Ureter (tissue), 1 donor: Measurements from ENCODE around the gene SLC39A11. TPM values are rescaled to one million over a fixed set of nuclear protein-coding genes. Genes with fewer than 3 reads are reported as not detected.
"Not testable (repeated sequence)": the region's sequence is repeated elsewhere in the genome, so short reads cannot be mapped to it uniquely, and the experiment has no call there.

Experiments used
- DNase-seq: peaks from one replicate; pipeline ENCODE4 v3.0.0-alpha.2; 2020; ENCODE audit warnings: low spot score
- total RNA-seq: library from RNA; stranded (reverse); gene quantifications from one replicate; pipeline ENCODE4 v1.2.4, GENCODE V29; 2023
- donor health status: DM: yes; HTN: yes; CAD: no.

The SLC39A11 gene
- total RNA-seq, 1 donor from 2014 or later: 60.3 TPM

- DNase-seq: no peak
Observed at GRCh38 chr17:72832306-72832705, 260.2 kb downstream of the SLC39A11 start.

GRCh38 chr17:72829883-72830282 is 262.6 kb downstream of the SLC39A11 start:
- DNase-seq: no peak

- no peak for DNase-seq
Observed at GRCh38 chr17:72826602-72827001, 265.9 kb downstream of the SLC39A11 start.

- not testable (repeated sequence) for DNase-seq
Observed at GRCh38 chr17:72826059-72826458, 266.4 kb downstream of the SLC39A11 start.

GRCh38 chr17:72825218-72825617 is 267.3 kb downstream of the SLC39A11 start:
- DNase-seq: no peak

GRCh38 chr17:72824267-72824666 is 268.2 kb downstream of the SLC39A11 start:
- DNase-seq: not testable (repeated sequence)

- no peak for DNase-seq
Observed at GRCh38 chr17:72822358-72823023, 270.0 kb downstream of the SLC39A11 start.

GRCh38 chr17:72816406-72816805 is 276.1 kb downstream of the SLC39A11 start:
- no peak for DNase-seq

GRCh38 chr17:72813481-72813880 is 279.0 kb downstream of the SLC39A11 start:
- DNase-seq: no peak

- no peak for DNase-seq
Observed at GRCh38 chr17:72812823-72813222, 279.7 kb downstream of the SLC39A11 start.

GRCh38 chr17:72811976-72812687 is 280.4 kb downstream of the SLC39A11 start:
- no peak for DNase-seq

- DNase-seq: no peak
Observed at GRCh38 chr17:72810991-72811508, 281.4 kb downstream of the SLC39A11 start.

- no peak for DNase-seq
Observed at GRCh38 chr17:72806011-72806410, 286.5 kb downstream of the SLC39A11 start.

GRCh38 chr17:72804949-72805707 is 287.4 kb downstream of the SLC39A11 start:
- no peak for DNase-seq

- DNase-seq: no peak
Observed at GRCh38 chr17:72802726-72803125, 289.8 kb downstream of the SLC39A11 start.

GRCh38 chr17:72797142-72797541 is 295.3 kb downstream of the SLC39A11 start:
- no peak for DNase-seq

GRCh38 chr17:72795941-72796340 is 296.5 kb downstream of the SLC39A11 start:
- DNase-seq: no peak

- no peak for DNase-seq
Observed at GRCh38 chr17:72794152-72794551, 298.3 kb downstream of the SLC39A11 start.

- DNase-seq: no peak
Observed at GRCh38 chr17:72792771-72793170, 299.7 kb downstream of the SLC39A11 start.

GRCh38 chr17:72790190-72790589 is 302.3 kb downstream of the SLC39A11 start:
- DNase-seq: no peak

GRCh38 chr17:72789711-72790110 is 302.8 kb downstream of the SLC39A11 start:
- DNase-seq: no peak

GRCh38 chr17:72788950-72789585 is 303.4 kb downstream of the SLC39A11 start:
- no peak for DNase-seq
